Osteocyte (in vitro differentiated cells): ENCODE data around the gene PRCC. TPM values are rescaled to one million over a fixed set of nuclear protein-coding genes. Genes with fewer than 3 reads are reported as not detected.

Experiments used
- DNase-seq: peaks from one replicate; pipeline ENCODE4 v3.0.0; 2021; ENCODE audit warnings: mixed read lengths; ENCODE audit not compliant: unreplicated experiment; ENCODE audit errors: extremely low spot score
- H3K27ac Mint-ChIP-seq: one replicate; pipeline ENCODE4 v1.8.0; 2021; ENCODE audit warnings: mild to moderate bottlenecking, mixed read lengths; ENCODE audit not compliant: unreplicated experiment
- H3K27me3 Mint-ChIP-seq: one replicate; pipeline ENCODE4 v1.8.0; 2021; ENCODE audit warnings: mixed read lengths; ENCODE audit not compliant: unreplicated experiment
- H3K36me3 Mint-ChIP-seq: one replicate; pipeline ENCODE4 v1.8.0; 2021; ENCODE audit warnings: mixed read lengths; ENCODE audit not compliant: unreplicated experiment
- H3K4me1 Mint-ChIP-seq: one replicate; pipeline ENCODE4 v1.8.0; 2021; ENCODE audit warnings: mixed read lengths; ENCODE audit not compliant: unreplicated experiment
- H3K4me3 Mint-ChIP-seq: one replicate; pipeline ENCODE4 v1.8.0; 2021; ENCODE audit warnings: mild to moderate bottlenecking, moderate library complexity, mixed read lengths; ENCODE audit not compliant: unreplicated experiment
- H3K9me3 Mint-ChIP-seq: one replicate; pipeline ENCODE4 v1.8.0; 2021; ENCODE audit warnings: mixed read lengths; ENCODE audit not compliant: unreplicated experiment
- CTCF ChIP-seq: fragments of 200-600 bp; sonication (generic); IDR thresholded peaks from 2 replicates; pipeline ENCODE4 v1.5.0; 2021; ENCODE audit warnings: antibody characterized with exemption, mild to moderate bottlenecking, moderate library complexity
- total RNA-seq: library from RNA; stranded (reverse); gene quantifications from 2 replicates; pipeline ENCODE4 v1.2.1, GENCODE V29; 2021

PRCC gene
- total RNA-seq, 1 donor from 2014 or later, result 85.4 TPM

DNA sequence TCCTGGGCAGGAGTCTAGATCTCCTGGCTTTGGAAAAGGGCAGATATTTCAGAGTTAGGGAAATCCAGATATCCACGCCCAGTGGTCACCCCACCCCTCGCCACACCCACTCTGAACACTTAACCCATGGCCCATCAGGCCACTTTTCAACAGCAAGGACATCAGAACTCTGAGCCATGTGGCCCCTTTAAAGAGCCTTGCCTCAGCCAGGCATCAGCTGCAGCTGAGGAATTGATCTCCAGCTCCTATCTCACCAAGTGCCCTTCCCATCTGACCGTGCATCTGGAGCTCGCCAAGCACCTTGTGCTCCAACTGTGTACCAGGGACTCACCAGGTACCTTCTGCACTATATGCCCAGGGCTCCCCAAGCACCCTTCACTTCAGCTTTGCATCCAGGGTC is 69.6 kb downstream of the PRCC start:
- Mint-ChIP-seq H3K27ac (no peak overlapping the region), H3K36me3 (no peaks in the 10 kb centered on the region), H3K27me3 (peaks cover 68% of the 10 kb centered on the region), H3K4me3 (no peak overlapping the region), H3K4me1 (no peaks in the 10 kb centered on the region), H3K9me3 (no peaks in the 10 kb centered on the region)
- TF ChIP-seq CTCF, result no peak
- no peak for DNase-seq

DNA sequence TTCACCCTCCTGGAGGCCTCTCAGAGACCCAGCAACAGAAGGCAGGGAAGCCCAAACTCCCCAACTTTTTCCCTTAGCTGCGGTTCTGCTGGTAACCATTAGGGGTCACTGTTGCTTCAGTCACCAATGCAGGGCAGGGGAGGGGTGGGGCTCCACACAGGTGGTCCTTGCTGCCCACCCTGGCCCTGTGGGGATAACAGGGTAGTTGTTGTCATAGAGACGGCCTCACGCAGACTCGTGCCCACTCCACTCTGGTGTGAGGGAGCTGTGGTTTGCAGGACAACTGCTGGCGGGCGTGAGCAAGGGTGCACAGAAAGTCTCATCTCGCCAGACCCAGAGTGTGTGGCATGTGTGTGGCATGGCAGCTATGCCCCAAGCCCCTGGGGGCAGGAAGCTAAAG is 71.6 kb downstream of the PRCC start:
- H3K36me3 Mint-ChIP-seq, result no peaks in the 10 kb centered on the region
- TF ChIP-seq CTCF, result peak; percentile 87
- no peak for DNase-seq
- H3K4me3 Mint-ChIP-seq, result no peak overlapping the region
- H3K9me3 Mint-ChIP-seq, result no peaks in the 10 kb centered on the region
- peaks cover 66% of the 10 kb centered on the region for H3K27me3 Mint-ChIP-seq
- no peak overlapping the region for H3K27ac Mint-ChIP-seq
- H3K4me1 Mint-ChIP-seq, result no peaks in the 10 kb centered on the region

DNA sequence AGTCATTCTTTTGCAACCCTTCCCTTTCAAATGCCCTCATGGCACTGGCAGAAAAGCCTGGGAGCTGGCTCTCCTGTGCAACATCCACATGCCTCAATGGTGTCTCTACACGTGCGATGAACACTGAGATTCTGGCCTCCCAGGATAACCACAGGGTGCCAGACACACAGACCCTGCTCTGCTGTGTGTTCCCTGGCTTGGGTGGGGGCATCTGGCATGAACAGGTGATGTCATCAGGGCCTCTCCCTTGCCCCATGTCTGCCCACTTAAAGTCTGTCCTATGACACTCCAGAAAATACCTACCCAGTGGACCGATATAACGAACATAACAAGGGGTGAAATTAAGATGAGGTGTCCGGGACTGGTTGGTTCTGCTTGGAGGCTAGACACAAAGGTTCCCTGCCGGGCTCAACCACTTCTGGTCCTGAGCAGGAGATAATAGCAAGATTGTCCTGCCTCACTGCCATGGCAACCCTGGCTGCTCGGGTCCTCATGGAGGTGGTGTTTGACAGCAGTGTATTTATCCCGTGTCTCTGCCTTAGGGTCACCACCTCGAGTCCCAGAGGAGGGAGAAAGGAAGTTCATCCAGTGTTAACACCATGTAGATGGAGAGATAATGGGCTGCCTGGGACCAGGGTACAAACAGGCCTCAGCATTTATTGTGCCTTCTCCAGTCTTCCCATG is 72.2 kb downstream of the PRCC start:
- H3K4me3 Mint-ChIP-seq, result no peak overlapping the region
- no peak for TF ChIP-seq CTCF
- DNase-seq, result no peak
- peaks cover 65% of the 10 kb centered on the region for H3K27me3 Mint-ChIP-seq
- no peaks in the 10 kb centered on the region for H3K4me1 Mint-ChIP-seq
- H3K9me3 Mint-ChIP-seq, result no peaks in the 10 kb centered on the region
- no peak overlapping the region for H3K27ac Mint-ChIP-seq
- no peaks in the 10 kb centered on the region for H3K36me3 Mint-ChIP-seq

DNA sequence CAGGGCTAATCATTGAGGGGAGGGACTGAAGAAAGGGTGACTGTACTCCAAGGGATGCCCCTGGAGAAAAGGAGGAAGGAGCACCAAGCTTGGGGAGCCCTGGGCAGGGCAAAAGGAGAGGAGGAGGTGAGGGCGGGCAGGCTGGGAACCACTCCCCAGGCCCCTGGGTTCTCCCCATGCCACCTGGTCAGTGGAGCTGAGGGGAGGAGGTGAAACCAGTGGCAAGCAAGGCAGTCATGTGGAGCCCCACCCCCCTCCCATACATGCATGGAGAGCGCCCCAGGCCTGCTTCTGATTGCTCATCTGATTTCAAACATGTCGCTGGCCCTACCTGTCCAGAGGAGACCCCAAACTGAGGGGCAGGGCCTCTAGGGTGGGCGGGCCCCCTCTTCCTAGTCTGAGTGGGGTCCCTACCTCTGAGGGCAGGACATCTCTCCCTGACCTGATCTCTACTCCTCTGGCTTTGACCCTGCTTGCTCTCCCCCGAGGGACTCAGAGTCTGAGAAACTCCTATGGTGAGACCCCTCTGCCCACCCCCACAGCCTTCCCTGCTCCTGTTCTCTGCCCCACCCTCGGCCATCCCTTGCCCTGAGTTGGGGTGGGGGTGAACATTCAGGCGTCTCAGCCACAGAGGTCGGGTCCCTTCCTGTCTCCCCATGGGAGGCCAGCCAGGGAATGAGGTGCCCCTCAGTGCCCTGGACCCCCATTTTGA is 73.0 kb downstream of the PRCC start:
- DNase-seq, result no peak
- Mint-ChIP-seq H3K27ac (no peak overlapping the region), H3K9me3 (no peaks in the 10 kb centered on the region), H3K36me3 (no peaks in the 10 kb centered on the region), H3K4me3 (no peak overlapping the region), H3K27me3 (peaks cover 63% of the 10 kb centered on the region), H3K4me1 (no peaks in the 10 kb centered on the region)
- no peak for TF ChIP-seq CTCF

DNA sequence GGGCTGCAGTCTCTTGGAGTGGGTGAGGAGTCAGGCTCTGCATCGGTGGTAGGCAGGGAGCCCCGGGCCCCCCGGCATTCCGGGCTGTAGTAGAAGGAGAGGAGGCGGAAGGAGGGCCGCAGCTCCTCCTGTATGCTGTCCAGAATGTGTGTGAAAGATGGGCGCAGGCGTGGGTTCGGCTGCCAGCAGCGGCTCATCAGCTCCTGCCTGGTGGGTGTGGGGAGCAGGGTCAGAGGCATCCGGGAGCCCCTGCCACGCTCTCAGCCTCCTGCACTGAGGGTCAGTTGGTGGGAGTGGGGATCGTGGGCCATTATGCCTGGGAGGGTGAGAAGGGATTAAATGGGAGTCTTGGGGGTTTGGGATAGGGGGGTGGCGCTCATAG is 73.6 kb downstream of the PRCC start:
- Mint-ChIP-seq H3K9me3 (no peaks in the 10 kb centered on the region), H3K4me3 (no peak overlapping the region)
- no peak for TF ChIP-seq CTCF

More for the DNA sequence above, 73.6 kb downstream of the PRCC start:
- DNase-seq, result no peak
- H3K27ac Mint-ChIP-seq, result no peak overlapping the region
- peaks cover 63% of the 10 kb centered on the region for H3K27me3 Mint-ChIP-seq
- no peaks in the 10 kb centered on the region for H3K36me3 Mint-ChIP-seq
- H3K4me1 Mint-ChIP-seq, result no peaks in the 10 kb centered on the region
